SK-N-SH treated with all-trans-retinoic acid at 6 μM for 48 hours (cell line): Measurements from ENCODE around the gene SDK1.
A peak's percentile ranks its signal among the peaks of the same experiment; 100 is the strongest.

ENCODE experiments used
- ATAC-seq: fragments of 200-7000 bp; cut with Tn5 transposase; 3 replicates; pipeline ENCODE4 v1.9.1; 2020; ENCODE audit warnings: mild to moderate bottlenecking, moderate library complexity
- ARNTL ChIP-seq: fragments of 450-650 bp; formaldehyde crosslinking; IDR thresholded peaks from 2 replicates; pipeline ENCODE4 v1.5.0; 2020; ENCODE audit warnings: low read depth, mild to moderate bottlenecking, moderate library complexity, borderline replicate concordance
- BACH2 ChIP-seq: fragments of 250-450 bp; sonication (Bioruptor Pico); IDR thresholded peaks from 2 replicates; pipeline ENCODE4 v1.9.0; 2021; ENCODE audit warnings: mild to moderate bottlenecking, borderline replicate concordance
- CREB5 ChIP-seq: fragments of 250-450 bp; sonication (Bioruptor Pico); IDR thresholded peaks from 2 replicates; pipeline ENCODE4 v1.5.1; 2020; ENCODE audit warnings: low read depth, mild to moderate bottlenecking, moderate library complexity
- CSDC2 ChIP-seq: fragments of 250-450 bp; sonication (Bioruptor Pico); IDR thresholded peaks from 2 replicates; pipeline ENCODE4 v1.5.0; 2020; ENCODE audit warnings: mild to moderate bottlenecking, moderate library complexity
- CSRNP3 ChIP-seq: fragments of 250-450 bp; sonication (Bioruptor Pico); IDR thresholded peaks from 2 replicates; pipeline ENCODE4 v1.5.1; 2021; ENCODE audit warnings: mild to moderate bottlenecking, moderate library complexity
- ESRRG ChIP-seq: fragments of 250-450 bp; sonication (Bioruptor Pico); IDR thresholded peaks from 2 replicates; pipeline ENCODE4 v1.6.1; 2021; ENCODE audit warnings: mild to moderate bottlenecking
- GLIS3 ChIP-seq: fragments of 250-450 bp; sonication (Bioruptor Pico); IDR thresholded peaks from 2 replicates; pipeline ENCODE4 v1.5.0; 2020; ENCODE audit warnings: mild to moderate bottlenecking, moderate library complexity
- ISL1 ChIP-seq: fragments of 250-450 bp; sonication (Bioruptor Pico); IDR thresholded peaks from 2 replicates; pipeline ENCODE4 v2.1.2; 2022; ENCODE audit warnings: mild to moderate bottlenecking, moderate library complexity
- OSR1 ChIP-seq: fragments of 250-450 bp; sonication (Bioruptor Pico); IDR thresholded peaks from 2 replicates; pipeline ENCODE4 v1.8.0; 2022; ENCODE audit warnings: moderate library complexity, mild to moderate bottlenecking, inconsistent platforms
- PPARA ChIP-seq: fragments of 250-450 bp; sonication (Bioruptor Pico); IDR thresholded peaks from 2 replicates; pipeline ENCODE4 v1.5.0; 2020; ENCODE audit warnings: mild to moderate bottlenecking, borderline replicate concordance
- RARB ChIP-seq: fragments of 250-450 bp; sonication (Bioruptor Pico); IDR thresholded peaks from 2 replicates; pipeline ENCODE4 v1.8.0; 2021; ENCODE audit warnings: mild to moderate bottlenecking, moderate library complexity
- SNAI2 ChIP-seq: fragments of 250-450 bp; sonication (Bioruptor Pico); IDR thresholded peaks from 2 replicates; pipeline ENCODE4 v1.5.0; 2020; ENCODE audit warnings: mild to moderate bottlenecking, moderate library complexity
- TCF4 ChIP-seq: fragments of 250-450 bp; sonication (Bioruptor Pico); IDR thresholded peaks from 2 replicates; pipeline ENCODE4 v1.8.0; 2021; ENCODE audit warnings: mild to moderate bottlenecking, moderate library complexity, borderline replicate concordance
- TOX ChIP-seq: fragments of 250-450 bp; sonication (Bioruptor Pico); IDR thresholded peaks from 2 replicates; pipeline ENCODE4 v1.8.0; 2021; ENCODE audit warnings: mild to moderate bottlenecking, moderate library complexity, borderline replicate concordance
- ZFP3 ChIP-seq: fragments of 250-450 bp; sonication (Bioruptor Pico); IDR thresholded peaks from 2 replicates; pipeline ENCODE4 v1.5.0; 2020; ENCODE audit warnings: mild to moderate bottlenecking, moderate library complexity
- ZFP30 ChIP-seq: fragments of 450-650 bp; formaldehyde crosslinking; IDR thresholded peaks from 2 replicates; pipeline ENCODE4 v1.5.0; 2022; ENCODE audit warnings: mild to moderate bottlenecking, moderate library complexity
- ZNF565 ChIP-seq: fragments of 450-650 bp; formaldehyde crosslinking; conservative IDR thresholded peaks from 2 replicates; pipeline ENCODE4 v1.5.0; 2020; ENCODE audit warnings: low read depth, mild to moderate bottlenecking, moderate library complexity
- ZNF70 ChIP-seq: fragments of 450-650 bp; formaldehyde crosslinking; IDR thresholded peaks from 2 replicates; pipeline ENCODE4 v1.5.0; 2020; ENCODE audit warnings: mild to moderate bottlenecking, moderate library complexity
- TF ChIP-seq, protein P1 (sequence below): fragments of 250-450 bp; sonication (Bioruptor Pico); IDR thresholded peaks from 2 replicates; pipeline ENCODE4 v1.8.0; 2020; ENCODE audit warnings: mild to moderate bottlenecking, moderate library complexity, borderline replicate concordance
- TF ChIP-seq, protein P2 (sequence below): fragments of 250-450 bp; sonication (Bioruptor Pico); IDR thresholded peaks from 2 replicates; pipeline ENCODE4 v1.5.0; 2020; ENCODE audit warnings: mild to moderate bottlenecking, moderate library complexity

SDK1 gene

GRCh38 chr7:4115442-4115841 is 814.4 kb downstream of the SDK1 start:
- ATAC-seq, result no peak
- TF ChIP-seq ZFP3 (CRISPR knock-in tag), result no peak
- TF ChIP-seq ZNF70 (CRISPR knock-in tag), result no peak
- TF ChIP-seq CSRNP3, result no peak
- TF ChIP-seq ARNTL (CRISPR knock-in tag), result no peak
- no peak for TF ChIP-seq TCF4 (CRISPR knock-in tag)

DNA sequence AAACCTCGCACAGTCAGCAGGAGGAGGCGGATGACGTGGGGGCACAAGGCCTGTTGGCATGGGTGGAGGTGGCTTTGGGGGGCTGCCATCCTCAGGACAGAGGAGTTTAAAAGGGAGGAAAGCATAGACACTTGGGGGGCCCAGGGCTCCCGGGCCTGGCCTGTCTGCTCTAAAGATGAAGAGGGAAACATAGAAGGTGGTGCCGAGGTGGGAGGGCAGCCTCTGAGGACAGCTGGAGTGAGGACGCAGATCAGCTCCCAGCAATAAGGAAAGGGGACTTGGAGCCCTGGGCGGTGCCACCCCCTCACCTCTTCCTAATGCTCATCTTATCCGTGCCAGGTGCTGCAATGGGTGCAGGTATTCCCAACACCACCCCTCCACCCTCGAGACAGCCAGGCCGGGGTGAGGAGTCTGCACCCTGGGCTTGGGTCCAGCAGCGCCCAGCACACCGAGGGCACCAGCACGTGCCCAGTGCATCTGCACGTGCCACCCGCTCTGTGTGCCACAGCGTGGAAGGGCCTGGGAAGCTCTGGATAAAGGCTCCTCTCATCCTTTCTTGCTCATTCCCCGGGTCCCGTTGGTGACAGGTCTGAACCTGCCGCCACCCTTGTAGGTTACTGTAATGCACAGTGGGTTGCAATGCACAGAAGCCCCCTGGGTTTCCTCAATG is 815.0 kb downstream of the SDK1 start:
- TF ChIP-seq, protein P1, sequence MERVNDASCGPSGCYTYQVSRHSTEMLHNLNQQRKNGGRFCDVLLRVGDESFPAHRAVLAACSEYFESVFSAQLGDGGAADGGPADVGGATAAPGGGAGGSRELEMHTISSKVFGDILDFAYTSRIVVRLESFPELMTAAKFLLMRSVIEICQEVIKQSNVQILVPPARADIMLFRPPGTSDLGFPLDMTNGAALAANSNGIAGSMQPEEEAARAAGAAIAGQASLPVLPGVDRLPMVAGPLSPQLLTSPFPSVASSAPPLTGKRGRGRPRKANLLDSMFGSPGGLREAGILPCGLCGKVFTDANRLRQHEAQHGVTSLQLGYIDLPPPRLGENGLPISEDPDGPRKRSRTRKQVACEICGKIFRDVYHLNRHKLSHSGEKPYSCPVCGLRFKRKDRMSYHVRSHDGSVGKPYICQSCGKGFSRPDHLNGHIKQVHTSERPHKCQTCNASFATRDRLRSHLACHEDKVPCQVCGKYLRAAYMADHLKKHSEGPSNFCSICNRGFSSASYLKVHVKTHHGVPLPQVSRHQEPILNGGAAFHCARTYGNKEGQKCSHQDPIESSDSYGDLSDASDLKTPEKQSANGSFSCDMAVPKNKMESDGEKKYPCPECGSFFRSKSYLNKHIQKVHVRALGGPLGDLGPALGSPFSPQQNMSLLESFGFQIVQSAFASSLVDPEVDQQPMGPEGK (CRISPR knock-in tag), result no peak
- TF ChIP-seq ISL1 (CRISPR knock-in tag), result no peak
- no peak for TF ChIP-seq PPARA
- TF ChIP-seq TCF4 (CRISPR knock-in tag), result no peak
- no peak for TF ChIP-seq ZNF565 (CRISPR knock-in tag)
- no peak for TF ChIP-seq ZFP30
- no peak for TF ChIP-seq GLIS3 (CRISPR knock-in tag)
- TF ChIP-seq SNAI2, result no peak
- TF ChIP-seq ARNTL (CRISPR knock-in tag), result no peak
- TF ChIP-seq, protein P2, sequence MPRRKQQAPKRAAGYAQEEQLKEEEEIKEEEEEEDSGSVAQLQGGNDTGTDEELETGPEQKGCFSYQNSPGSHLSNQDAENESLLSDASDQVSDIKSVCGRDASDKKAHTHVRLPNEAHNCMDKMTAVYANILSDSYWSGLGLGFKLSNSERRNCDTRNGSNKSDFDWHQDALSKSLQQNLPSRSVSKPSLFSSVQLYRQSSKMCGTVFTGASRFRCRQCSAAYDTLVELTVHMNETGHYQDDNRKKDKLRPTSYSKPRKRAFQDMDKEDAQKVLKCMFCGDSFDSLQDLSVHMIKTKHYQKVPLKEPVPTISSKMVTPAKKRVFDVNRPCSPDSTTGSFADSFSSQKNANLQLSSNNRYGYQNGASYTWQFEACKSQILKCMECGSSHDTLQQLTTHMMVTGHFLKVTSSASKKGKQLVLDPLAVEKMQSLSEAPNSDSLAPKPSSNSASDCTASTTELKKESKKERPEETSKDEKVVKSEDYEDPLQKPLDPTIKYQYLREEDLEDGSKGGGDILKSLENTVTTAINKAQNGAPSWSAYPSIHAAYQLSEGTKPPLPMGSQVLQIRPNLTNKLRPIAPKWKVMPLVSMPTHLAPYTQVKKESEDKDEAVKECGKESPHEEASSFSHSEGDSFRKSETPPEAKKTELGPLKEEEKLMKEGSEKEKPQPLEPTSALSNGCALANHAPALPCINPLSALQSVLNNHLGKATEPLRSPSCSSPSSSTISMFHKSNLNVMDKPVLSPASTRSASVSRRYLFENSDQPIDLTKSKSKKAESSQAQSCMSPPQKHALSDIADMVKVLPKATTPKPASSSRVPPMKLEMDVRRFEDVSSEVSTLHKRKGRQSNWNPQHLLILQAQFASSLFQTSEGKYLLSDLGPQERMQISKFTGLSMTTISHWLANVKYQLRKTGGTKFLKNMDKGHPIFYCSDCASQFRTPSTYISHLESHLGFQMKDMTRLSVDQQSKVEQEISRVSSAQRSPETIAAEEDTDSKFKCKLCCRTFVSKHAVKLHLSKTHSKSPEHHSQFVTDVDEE (CRISPR knock-in tag), result no peak
- no peak for TF ChIP-seq OSR1
- TF ChIP-seq BACH2 (CRISPR knock-in tag), result no peak
- TF ChIP-seq ZNF70 (CRISPR knock-in tag), result no peak
- TF ChIP-seq TOX (CRISPR knock-in tag), result no peak
- TF ChIP-seq CREB5 (CRISPR knock-in tag), result no peak
- no peak for TF ChIP-seq ESRRG (CRISPR knock-in tag)
- TF ChIP-seq CSRNP3, result no peak
- no peak for TF ChIP-seq RARB
- no peak for TF ChIP-seq ZFP3 (CRISPR knock-in tag)
- ATAC-seq, result no peak

- TF ChIP-seq ZFP30 (peak; percentile 94), ZNF70 (CRISPR knock-in tag) (no peak), CSRNP3 (no peak), TOX (CRISPR knock-in tag) (no peak), ARNTL (CRISPR knock-in tag) (no peak), RARB (no peak), ISL1 (CRISPR knock-in tag) (no peak), CSDC2 (CRISPR knock-in tag) (no peak)
- TF ChIP-seq, protein P2 (CRISPR knock-in tag), result no peak
- no peak for ATAC-seq
Measured at GRCh38 chr7:4119848-4120247, 818.8 kb downstream of the SDK1 start.
